Left ventricle myocardium inferior (tissue), 1 donor: ENCODE results near the gene CHURC1. TPM values are rescaled to one million over a fixed set of nuclear protein-coding genes. Genes with fewer than 3 reads are reported as not detected.

Source experiments
- DNase-seq: peaks from one replicate; pipeline ENCODE4 v3.0.0-alpha.2; 2020
- H3K27ac ChIP-seq: fragments of 200-600 bp; replicated peaks from 2 replicates; pipeline ENCODE4 v1.8.0; 2021
- H3K27me3 ChIP-seq: fragments of 200-600 bp; 2 replicates; pipeline ENCODE4 v1.8.0; 2021; ENCODE audit warnings: low read depth
- H3K36me3 ChIP-seq: fragments of 200-600 bp; 2 replicates; pipeline ENCODE4 v1.8.0; 2021
- H3K4me1 ChIP-seq: fragments of 200-600 bp; 2 replicates; pipeline ENCODE4 v1.8.0; 2021
- H3K4me3 ChIP-seq: fragments of 200-600 bp; 2 replicates; pipeline ENCODE4 v1.8.0; 2021; ENCODE audit warnings: mild to moderate bottlenecking, moderate library complexity
- H3K9me3 ChIP-seq: fragments of 200-600 bp; replicated peaks from 2 replicates; pipeline ENCODE4 v1.8.0; 2021
- CTCF ChIP-seq: fragments of 200-600 bp; IDR thresholded peaks from 2 replicates; pipeline ENCODE4 v1.8.0; 2021; ENCODE audit warnings: antibody characterized with exemption, mild to moderate bottlenecking, borderline replicate concordance
- intact Hi-C: fragments of 100-400 bp; cut with micrococcal nuclease; formaldehyde crosslinking; loops from one replicate; pipeline ENCODE4 v1.11.0; 2022
- total RNA-seq: library from RNA; stranded (reverse); fragmentation: NEBNext Ultra II Directional; extraction: Animal tissue kit (Norgen Biotek cat#: 25700); gene quantifications from one replicate; pipeline ENCODE4 v1.2.1, GENCODE V29; 2021
- donor health status: DM: no; HTN: yes; CAD: no; lungs with severe emphysema.

Gene CHURC1
- total RNA-seq, 1 donor from 2014 or later: 89.8 TPM

- no peak for DNase-seq
- intact Hi-C loops: no loop called here
- Histone ChIP-seq H3K4me1 (peaks cover 16% of the 10 kb centered on the region), H3K27ac (no peak overlapping the region), H3K9me3 (no peaks in the 10 kb centered on the region), H3K4me3 (no peak overlapping the region), H3K27me3 (no peaks in the 10 kb centered on the region), H3K36me3 (no peaks in the 10 kb centered on the region)
- no peak for TF ChIP-seq CTCF
These were observed 43.9 kb downstream of the CHURC1 start for GRCh38 chr14:64958201-64958600.

GRCh38 chr14:64958743-64959142 is 44.5 kb downstream of the CHURC1 start:
- DNase-seq: no peak
- no peaks in the 10 kb centered on the region for H3K27me3 ChIP-seq
- H3K4me1 ChIP-seq: peaks cover 12% of the 10 kb centered on the region
- no peak for TF ChIP-seq CTCF
- intact Hi-C loops: no loop called here
- H3K9me3 ChIP-seq: no peaks in the 10 kb centered on the region
- H3K27ac ChIP-seq: no peak overlapping the region
- no peak overlapping the region for H3K4me3 ChIP-seq
- H3K36me3 ChIP-seq: no peaks in the 10 kb centered on the region

GRCh38 chr14:64960762-64961276 is 46.6 kb downstream of the CHURC1 start:
- DNase-seq: no peak
- Histone ChIP-seq H3K36me3 (no peaks in the 10 kb centered on the region), H3K4me1 (peaks cover 12% of the 10 kb centered on the region), H3K27me3 (no peaks in the 10 kb centered on the region), H3K4me3 (no peak overlapping the region), H3K9me3 (no peaks in the 10 kb centered on the region), H3K27ac (no peak overlapping the region)
- no peak for TF ChIP-seq CTCF
- intact Hi-C loops: no loop called here

- no peaks in the 10 kb centered on the region for H3K36me3 ChIP-seq
- no peak overlapping the region for H3K27ac ChIP-seq
- peaks cover 12% of the 10 kb centered on the region for H3K4me1 ChIP-seq
- H3K9me3 ChIP-seq: no peaks in the 10 kb centered on the region
- no peaks in the 10 kb centered on the region for H3K27me3 ChIP-seq
- intact Hi-C loops: no loop called here
- DNase-seq: no peak
- TF ChIP-seq CTCF: no peak
- H3K4me3 ChIP-seq: no peak overlapping the region
These were observed 49.4 kb downstream of the CHURC1 start for GRCh38 chr14:64963611-64964010.

- TF ChIP-seq CTCF: no peak
- Histone ChIP-seq H3K27me3 (no peaks in the 10 kb centered on the region), H3K27ac (no peak overlapping the region), H3K36me3 (no peaks in the 10 kb centered on the region), H3K9me3 (no peaks in the 10 kb centered on the region), H3K4me3 (no peak overlapping the region), H3K4me1 (peaks cover 12% of the 10 kb centered on the region)
- DNase-seq: no peak
- intact Hi-C loops: no loop called here
These were observed 51.2 kb downstream of the CHURC1 start for GRCh38 chr14:64965356-64966000.
